Peyer's patch (tissue), 4 donors: Measurements from ENCODE around the gene IVNS1ABP.

Source experiments
- POLR2A ChIP-seq, 2 donors: fragments of 450-650 bp; IDR thresholded peaks; one replicate each; pipeline ENCODE4 v1.5.1; 2017; ENCODE audit warnings: antibody characterized with exemption in 2 of 2, mild to moderate bottlenecking in 2 of 2, moderate library complexity in 2 of 2
- TF ChIP-seq, protein P1 (sequence below), 6 experiments: fragments of 450-650 bp in 4 of 6; fragments of 200-600 bp in 2 of 6; sonication (generic) in 1 of 6; IDR thresholded peaks; one replicate each; pipeline ENCODE4 v1.5.1; 2017 to 2019; ENCODE audit warnings: antibody characterized with exemption in 6 of 6, mild to moderate bottlenecking in 3 of 6, moderate library complexity in 1 of 6

- TF ChIP-seq, protein P1, sequence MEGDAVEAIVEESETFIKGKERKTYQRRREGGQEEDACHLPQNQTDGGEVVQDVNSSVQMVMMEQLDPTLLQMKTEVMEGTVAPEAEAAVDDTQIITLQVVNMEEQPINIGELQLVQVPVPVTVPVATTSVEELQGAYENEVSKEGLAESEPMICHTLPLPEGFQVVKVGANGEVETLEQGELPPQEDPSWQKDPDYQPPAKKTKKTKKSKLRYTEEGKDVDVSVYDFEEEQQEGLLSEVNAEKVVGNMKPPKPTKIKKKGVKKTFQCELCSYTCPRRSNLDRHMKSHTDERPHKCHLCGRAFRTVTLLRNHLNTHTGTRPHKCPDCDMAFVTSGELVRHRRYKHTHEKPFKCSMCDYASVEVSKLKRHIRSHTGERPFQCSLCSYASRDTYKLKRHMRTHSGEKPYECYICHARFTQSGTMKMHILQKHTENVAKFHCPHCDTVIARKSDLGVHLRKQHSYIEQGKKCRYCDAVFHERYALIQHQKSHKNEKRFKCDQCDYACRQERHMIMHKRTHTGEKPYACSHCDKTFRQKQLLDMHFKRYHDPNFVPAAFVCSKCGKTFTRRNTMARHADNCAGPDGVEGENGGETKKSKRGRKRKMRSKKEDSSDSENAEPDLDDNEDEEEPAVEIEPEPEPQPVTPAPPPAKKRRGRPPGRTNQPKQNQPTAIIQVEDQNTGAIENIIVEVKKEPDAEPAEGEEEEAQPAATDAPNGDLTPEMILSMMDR (IDR thresholded peaks at IDR 0.05), result no peak
- no peak for TF ChIP-seq POLR2A (IDR thresholded peaks at IDR 0.05)
Observed at GRCh38 chr1:185267301-185267700, 49.7 kb downstream of the IVNS1ABP start.
